ENCODE measurements around the gene CLASP1.

Gene CLASP1

DNA sequence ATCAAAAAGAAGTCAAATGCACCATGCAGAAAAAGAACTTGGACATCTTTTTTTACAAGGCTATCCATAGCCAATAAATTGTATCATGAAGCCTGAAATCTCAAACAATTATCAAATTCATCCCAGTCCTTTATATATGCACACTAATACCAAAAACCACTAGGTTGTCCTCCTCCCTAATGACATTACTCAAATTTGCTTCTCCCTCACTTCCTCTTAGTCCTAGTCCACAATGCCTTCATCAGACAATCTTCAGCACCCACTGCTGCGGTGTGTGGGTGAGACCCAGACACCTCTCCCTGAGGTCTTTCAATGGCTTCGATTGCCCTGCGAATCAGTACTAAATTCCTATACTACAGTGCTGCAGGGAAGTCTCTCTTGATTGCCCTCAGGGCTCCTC is 58.1 kb downstream of the CLASP1 start:
- DNase-seq (ENCODE audit: insufficient read length, low spot score) = no peak
- TF ChIP-seq, protein P1, sequence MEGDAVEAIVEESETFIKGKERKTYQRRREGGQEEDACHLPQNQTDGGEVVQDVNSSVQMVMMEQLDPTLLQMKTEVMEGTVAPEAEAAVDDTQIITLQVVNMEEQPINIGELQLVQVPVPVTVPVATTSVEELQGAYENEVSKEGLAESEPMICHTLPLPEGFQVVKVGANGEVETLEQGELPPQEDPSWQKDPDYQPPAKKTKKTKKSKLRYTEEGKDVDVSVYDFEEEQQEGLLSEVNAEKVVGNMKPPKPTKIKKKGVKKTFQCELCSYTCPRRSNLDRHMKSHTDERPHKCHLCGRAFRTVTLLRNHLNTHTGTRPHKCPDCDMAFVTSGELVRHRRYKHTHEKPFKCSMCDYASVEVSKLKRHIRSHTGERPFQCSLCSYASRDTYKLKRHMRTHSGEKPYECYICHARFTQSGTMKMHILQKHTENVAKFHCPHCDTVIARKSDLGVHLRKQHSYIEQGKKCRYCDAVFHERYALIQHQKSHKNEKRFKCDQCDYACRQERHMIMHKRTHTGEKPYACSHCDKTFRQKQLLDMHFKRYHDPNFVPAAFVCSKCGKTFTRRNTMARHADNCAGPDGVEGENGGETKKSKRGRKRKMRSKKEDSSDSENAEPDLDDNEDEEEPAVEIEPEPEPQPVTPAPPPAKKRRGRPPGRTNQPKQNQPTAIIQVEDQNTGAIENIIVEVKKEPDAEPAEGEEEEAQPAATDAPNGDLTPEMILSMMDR (IDR thresholded peaks at IDR 0.05; ENCODE audit: insufficient read depth, missing control alignments) = no peak
- FAIRE-seq = no peak

- DNase-seq (ENCODE audit: insufficient read length, low spot score) = no peak
- FAIRE-seq = no peak
- TF ChIP-seq, protein P1 (IDR thresholded peaks at IDR 0.05; ENCODE audit: insufficient read depth, missing control alignments) = no peak
These were observed 60.9 kb downstream of the CLASP1 start for GRCh38 chr2:121588357-121588756.

DNA sequence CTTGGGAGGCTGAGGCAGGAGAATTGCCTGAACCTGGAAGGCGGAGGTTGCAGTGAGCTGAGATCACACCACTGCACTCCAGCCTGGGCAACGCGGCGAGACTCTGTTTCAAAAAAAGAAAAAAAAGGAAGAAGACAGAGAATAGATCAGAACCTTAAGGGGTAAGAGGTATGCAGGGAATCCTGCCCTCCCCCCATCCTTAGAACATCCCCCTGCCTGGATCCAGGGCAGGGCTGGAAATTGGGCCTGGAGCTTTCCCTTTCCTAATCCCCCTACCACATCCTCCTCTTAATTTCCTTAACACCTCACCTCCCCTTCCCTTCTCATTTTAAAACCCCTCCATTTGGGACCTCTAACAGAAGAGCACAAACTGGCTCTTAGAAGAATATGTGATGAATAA is 62.1 kb downstream of the CLASP1 start:
- TF ChIP-seq, protein P1 (IDR thresholded peaks at IDR 0.05; ENCODE audit: insufficient read depth, missing control alignments) = no peak
- FAIRE-seq (no peak), DNase-seq (ENCODE audit: insufficient read length, low spot score) (no peak)

GRCh38 chr2:121584741-121585140 is 64.5 kb downstream of the CLASP1 start:
- TF ChIP-seq, protein P1 (IDR thresholded peaks at IDR 0.05; ENCODE audit: insufficient read depth, missing control alignments) = no peak
- DNase-seq (ENCODE audit: insufficient read length, low spot score) = no peak
- no peak for FAIRE-seq

- FAIRE-seq = no peak
- TF ChIP-seq, protein P1 (IDR thresholded peaks at IDR 0.05; ENCODE audit: insufficient read depth, missing control alignments) = no peak
- DNase-seq (ENCODE audit: insufficient read length, low spot score) = no peak
These were observed 65.7 kb downstream of the CLASP1 start for GRCh38 chr2:121583555-121583954.

- TF ChIP-seq, protein P1 (IDR thresholded peaks at IDR 0.05; ENCODE audit: insufficient read depth, missing control alignments) = no peak
- FAIRE-seq (no peak), DNase-seq (ENCODE audit: insufficient read length, low spot score) (no peak)
These were observed 67.0 kb downstream of the CLASP1 start for GRCh38 chr2:121582272-121582671.

- FAIRE-seq = no peak
- TF ChIP-seq, protein P1 (IDR thresholded peaks at IDR 0.05; ENCODE audit: insufficient read depth, missing control alignments) = no peak
- DNase-seq (ENCODE audit: insufficient read length, low spot score) = no peak
These were observed 70.0 kb downstream of the CLASP1 start for GRCh38 chr2:121579309-121579708.
